GM12874 (cell line): ENCODE data around the gene RUFY4.

Experiments
- TF ChIP-seq, protein P1 (sequence below): IDR thresholded peaks from 2 replicates; pipeline ENCODE4 v1.5.1; 2011; ENCODE audit warnings: low read depth, mild to moderate bottlenecking, control low read depth, low read length, moderate library complexity; ENCODE audit not compliant: insufficient read depth

RUFY4 gene

DNA sequence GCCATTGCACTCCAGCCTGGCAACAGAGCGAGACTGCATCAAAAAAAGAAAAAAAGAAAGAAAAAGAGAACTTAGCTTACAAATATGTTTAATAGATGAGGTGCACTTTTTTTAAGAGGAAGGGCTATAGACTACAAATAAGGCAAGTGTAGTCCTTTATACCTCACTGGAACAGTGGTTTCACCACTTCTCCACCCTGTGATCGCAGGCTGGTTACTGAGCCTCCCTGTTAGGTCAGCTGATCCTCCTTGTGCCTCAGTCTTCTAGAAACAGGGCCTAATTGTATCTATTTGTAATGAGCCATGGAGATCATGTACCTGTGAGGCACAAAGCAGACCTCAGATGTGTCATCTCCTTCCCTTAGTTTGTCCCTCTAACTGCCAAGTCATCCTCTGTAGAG, 61.3 kb downstream of the RUFY4 start:
- TF ChIP-seq, protein P1, sequence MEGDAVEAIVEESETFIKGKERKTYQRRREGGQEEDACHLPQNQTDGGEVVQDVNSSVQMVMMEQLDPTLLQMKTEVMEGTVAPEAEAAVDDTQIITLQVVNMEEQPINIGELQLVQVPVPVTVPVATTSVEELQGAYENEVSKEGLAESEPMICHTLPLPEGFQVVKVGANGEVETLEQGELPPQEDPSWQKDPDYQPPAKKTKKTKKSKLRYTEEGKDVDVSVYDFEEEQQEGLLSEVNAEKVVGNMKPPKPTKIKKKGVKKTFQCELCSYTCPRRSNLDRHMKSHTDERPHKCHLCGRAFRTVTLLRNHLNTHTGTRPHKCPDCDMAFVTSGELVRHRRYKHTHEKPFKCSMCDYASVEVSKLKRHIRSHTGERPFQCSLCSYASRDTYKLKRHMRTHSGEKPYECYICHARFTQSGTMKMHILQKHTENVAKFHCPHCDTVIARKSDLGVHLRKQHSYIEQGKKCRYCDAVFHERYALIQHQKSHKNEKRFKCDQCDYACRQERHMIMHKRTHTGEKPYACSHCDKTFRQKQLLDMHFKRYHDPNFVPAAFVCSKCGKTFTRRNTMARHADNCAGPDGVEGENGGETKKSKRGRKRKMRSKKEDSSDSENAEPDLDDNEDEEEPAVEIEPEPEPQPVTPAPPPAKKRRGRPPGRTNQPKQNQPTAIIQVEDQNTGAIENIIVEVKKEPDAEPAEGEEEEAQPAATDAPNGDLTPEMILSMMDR: no peak

- TF ChIP-seq, protein P1: no peak
These were observed 61.8 kb downstream of the RUFY4 start for GRCh38 chr2:218130822-218131221.

GRCh38 chr2:218137514-218137913, 68.5 kb downstream of the RUFY4 start:
- TF ChIP-seq, protein P1: no peak

- TF ChIP-seq, protein P1: no peak
These were observed 69.0 kb downstream of the RUFY4 start for GRCh38 chr2:218138047-218138446.
